OCI-LY7 (cell line): ENCODE data around the gene SEZ6L2.
"Not testable (repeated sequence)": the region's sequence is repeated elsewhere in the genome, so short reads cannot be mapped to it uniquely, and the experiment has no call there.

Experiments
- EZH2phosphoT487 ChIP-seq: fragments of 200-600 bp; sonication (generic); IDR thresholded peaks from 2 replicates; pipeline ENCODE4 v1.6.1; 2018; ENCODE audit warnings: low read depth, borderline replicate concordance, mild to moderate bottlenecking, mixed run types, antibody characterized with exemption, low read length, moderate library complexity, mixed read lengths
- TF ChIP-seq, protein P1 (sequence below): fragments of 200-600 bp; sonication (generic); conservative IDR thresholded peaks from 2 replicates; pipeline ENCODE4 v1.5.1; 2014; ENCODE audit warnings: mild to moderate bottlenecking, antibody characterized with exemption, low read length, moderate library complexity, mixed read lengths

DNA sequence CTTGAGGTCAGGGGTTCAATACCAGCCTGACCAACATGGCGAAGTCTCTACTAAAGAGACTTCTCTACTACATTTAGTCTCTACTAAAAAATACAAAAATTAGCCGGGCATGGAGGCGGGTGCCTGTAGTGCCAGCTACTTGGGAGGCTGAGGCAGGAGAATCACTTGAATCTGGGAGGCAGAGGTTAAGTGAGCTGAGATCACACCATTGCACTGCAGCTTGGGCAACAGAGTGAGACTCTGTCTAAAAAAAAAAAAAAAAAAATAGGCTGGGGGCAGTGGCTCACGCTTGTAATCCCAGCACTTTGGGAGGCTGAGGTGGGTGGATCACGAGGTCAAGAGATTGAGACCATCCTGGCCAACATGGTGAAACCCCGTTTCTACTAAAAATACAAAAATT lies 10.5 kb upstream of the SEZ6L2 start:
- TF ChIP-seq, protein P1, sequence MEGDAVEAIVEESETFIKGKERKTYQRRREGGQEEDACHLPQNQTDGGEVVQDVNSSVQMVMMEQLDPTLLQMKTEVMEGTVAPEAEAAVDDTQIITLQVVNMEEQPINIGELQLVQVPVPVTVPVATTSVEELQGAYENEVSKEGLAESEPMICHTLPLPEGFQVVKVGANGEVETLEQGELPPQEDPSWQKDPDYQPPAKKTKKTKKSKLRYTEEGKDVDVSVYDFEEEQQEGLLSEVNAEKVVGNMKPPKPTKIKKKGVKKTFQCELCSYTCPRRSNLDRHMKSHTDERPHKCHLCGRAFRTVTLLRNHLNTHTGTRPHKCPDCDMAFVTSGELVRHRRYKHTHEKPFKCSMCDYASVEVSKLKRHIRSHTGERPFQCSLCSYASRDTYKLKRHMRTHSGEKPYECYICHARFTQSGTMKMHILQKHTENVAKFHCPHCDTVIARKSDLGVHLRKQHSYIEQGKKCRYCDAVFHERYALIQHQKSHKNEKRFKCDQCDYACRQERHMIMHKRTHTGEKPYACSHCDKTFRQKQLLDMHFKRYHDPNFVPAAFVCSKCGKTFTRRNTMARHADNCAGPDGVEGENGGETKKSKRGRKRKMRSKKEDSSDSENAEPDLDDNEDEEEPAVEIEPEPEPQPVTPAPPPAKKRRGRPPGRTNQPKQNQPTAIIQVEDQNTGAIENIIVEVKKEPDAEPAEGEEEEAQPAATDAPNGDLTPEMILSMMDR, result not testable (repeated sequence)
- TF ChIP-seq EZH2phosphoT487, result not testable (repeated sequence)
